Stimulated activated naive CD8-positive, alpha-beta T cell treated with anti-CD3 and anti-CD28 coated beads, Interleukin-15, amount 100 ng/mL, for 72 hours (primary cell): Measurements from ENCODE around the gene ST8SIA6.

Experiments
- ATAC-seq: fragments of 150-1000 bp; cut with Tn5 transposase; 2 replicates; pipeline ENCODE4 v1.10.0; 2021; ENCODE audit warnings: mild to moderate bottlenecking, moderate library complexity
- DNase-seq, 2 donors: peaks; one replicate each; pipeline ENCODE4 v3.0.0; 2021 to 2022
- H3K27ac Mint-ChIP-seq, 2 donors: one replicate each; pipeline ENCODE4 v1.8.0; 2022; ENCODE audit warnings: mild to moderate bottlenecking in 2 of 2, mixed read lengths in 2 of 2, moderate library complexity in 2 of 2
- H3K27me3 Mint-ChIP-seq: one replicate; pipeline ENCODE4 v1.8.0; 2022; ENCODE audit warnings: mixed read lengths
- H3K4me1 Mint-ChIP-seq: one replicate; pipeline ENCODE4 v1.8.0; 2022; ENCODE audit warnings: mild to moderate bottlenecking, mixed read lengths
- H3K4me3 Mint-ChIP-seq, 2 donors: one replicate each; pipeline ENCODE4 v1.8.0; 2022; ENCODE audit warnings: mild to moderate bottlenecking in 2 of 2, mixed read lengths in 2 of 2, moderate library complexity in 1 of 2
- H3K9me3 Mint-ChIP-seq, 2 donors: one replicate each; pipeline ENCODE4 v1.8.0; 2022; ENCODE audit warnings: mixed read lengths in 2 of 2

ST8SIA6 gene

DNA sequence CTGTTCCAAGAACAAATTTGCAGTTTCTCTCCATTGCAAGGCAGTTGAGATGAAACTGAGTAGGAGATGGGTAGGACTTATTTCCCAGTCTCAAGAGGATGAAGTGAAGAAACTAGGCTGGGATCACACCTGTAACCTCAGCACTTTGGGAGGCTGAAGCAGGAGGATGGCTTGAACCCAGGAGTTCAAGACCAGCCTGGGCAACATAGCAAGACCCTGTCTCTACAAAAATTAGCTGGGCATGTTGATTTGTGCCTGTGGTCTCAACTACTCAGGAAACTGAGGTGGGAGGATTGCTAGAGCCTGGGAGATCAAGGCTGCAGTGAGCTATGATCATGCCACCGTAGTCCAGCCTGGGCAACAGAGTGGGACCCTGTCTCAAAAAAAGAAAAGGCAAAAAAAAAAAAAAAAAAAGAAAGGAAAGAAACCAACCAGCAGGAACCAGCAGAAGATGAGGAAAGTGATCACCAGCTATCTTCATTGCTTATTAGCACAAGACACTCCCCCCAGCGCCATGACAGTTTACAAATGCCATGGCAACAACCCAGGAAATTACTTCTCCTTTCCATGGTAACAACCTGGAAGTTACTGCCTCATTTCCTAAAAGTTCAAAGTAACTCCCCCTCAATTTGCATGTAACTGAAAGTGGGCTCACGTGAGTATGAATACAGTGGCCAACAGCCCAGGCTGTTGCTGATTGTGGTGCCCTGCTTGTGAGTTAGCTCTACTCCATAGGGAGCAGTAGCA lies 18.3 kb upstream of the ST8SIA6 start:
- peaks cover 16% of the 10 kb centered on the region for H3K4me1 Mint-ChIP-seq
- H3K27ac Mint-ChIP-seq, result no peak overlapping the region
- no peak for ATAC-seq
- peaks cover 49% of the 10 kb centered on the region for H3K27me3 Mint-ChIP-seq
- DNase-seq, result no peak
- H3K9me3 Mint-ChIP-seq, result peaks cover 4 to 13% of the 10 kb centered on the region in 2 donors
- H3K4me3 Mint-ChIP-seq, result no peak overlapping the region

DNA sequence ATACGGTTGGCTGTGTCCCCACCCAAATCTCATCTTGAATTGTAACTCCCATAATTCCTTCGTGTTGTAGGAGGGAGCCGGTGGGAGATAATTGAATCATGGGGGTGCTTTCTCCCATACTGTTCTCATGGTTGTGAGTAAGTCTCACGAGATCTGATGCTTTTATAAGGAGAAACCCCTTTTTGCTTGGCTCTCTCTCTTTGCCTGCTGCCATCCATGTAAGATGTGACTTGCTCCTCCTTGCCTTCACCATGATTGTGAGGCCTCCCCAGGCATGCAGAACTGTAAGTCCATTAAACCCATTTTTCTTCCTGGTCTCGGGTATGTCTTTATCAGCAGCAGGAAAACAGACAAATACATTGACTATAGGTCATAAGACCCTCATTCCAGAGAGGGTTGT lies 15.9 kb upstream of the ST8SIA6 start:
- ATAC-seq (no peak), DNase-seq (no peak)
- H3K4me3 Mint-ChIP-seq, result no peak overlapping the region
- H3K27me3 Mint-ChIP-seq, result peaks cover 44% of the 10 kb centered on the region
- peaks cover 4 to 13% of the 10 kb centered on the region in 2 donors for H3K9me3 Mint-ChIP-seq
- H3K27ac Mint-ChIP-seq, result no peak overlapping the region
- H3K4me1 Mint-ChIP-seq, result peaks cover 16% of the 10 kb centered on the region

DNA sequence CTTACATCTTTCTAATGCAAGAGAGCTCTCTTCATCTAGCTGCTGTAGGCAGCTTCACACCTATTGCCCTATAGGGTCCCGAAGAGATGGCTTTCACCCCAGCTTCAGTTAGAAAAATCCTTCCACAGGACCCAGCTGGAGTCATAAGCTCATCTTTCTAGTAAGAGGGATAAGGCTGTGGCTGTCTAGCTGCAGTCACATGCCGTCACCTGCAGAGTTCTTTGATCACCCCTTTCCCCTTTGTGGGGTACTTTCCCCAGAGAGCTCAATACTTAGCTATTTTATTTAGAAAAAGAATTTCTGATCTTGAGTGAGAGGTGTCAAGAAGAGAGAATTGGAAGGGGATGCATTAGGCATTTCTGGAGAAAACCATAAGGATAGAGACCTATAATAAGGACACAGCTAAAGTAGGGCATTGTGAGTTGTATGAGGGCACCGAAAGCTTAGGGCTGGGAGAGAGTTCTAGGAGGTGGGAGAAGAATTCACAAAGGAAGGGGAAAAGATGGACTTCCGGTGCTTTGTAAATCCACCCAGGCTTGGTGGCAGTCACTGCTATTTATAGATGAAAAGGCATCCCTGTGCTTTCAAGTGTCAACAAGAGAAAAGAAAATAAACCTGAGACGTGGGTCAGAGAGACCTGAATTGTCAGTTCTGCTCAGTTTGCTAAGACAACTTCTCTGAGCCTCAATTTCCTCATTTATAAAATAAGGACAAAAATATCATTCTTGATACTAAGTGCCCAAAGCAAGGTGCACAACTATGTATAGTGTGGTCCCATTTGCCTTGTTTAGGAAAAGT lies 11.1 kb upstream of the ST8SIA6 start:
- DNase-seq, result no peak
- H3K27ac Mint-ChIP-seq, result no peak overlapping the region
- no peaks in the 10 kb centered on the region for H3K4me1 Mint-ChIP-seq
- no peak for ATAC-seq
- peaks cover 43% of the 10 kb centered on the region for H3K27me3 Mint-ChIP-seq
- peaks cover 3 to 11% of the 10 kb centered on the region in 2 donors for H3K9me3 Mint-ChIP-seq
- H3K4me3 Mint-ChIP-seq, result no peak overlapping the region

DNA sequence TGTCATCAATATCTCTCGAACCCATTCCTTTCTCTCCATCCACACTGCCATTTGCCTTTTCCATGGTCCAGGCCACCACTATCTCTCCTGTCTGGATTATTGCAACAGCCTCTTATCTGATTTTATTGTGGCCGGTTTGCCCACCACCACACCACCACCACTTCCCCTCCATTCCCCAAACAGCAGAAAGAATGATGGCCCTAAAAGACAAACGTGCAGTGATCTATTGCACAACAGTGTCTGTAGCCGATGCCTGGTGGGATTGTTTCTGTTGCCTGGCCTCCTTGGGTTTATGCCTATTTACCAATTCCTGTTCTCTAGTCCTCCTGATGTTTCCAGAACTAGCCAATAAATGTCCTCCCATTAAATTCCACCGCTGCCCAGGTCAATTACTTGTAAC lies 10.2 kb upstream of the ST8SIA6 start:
- DNase-seq (no peak), ATAC-seq (no peak)
- Mint-ChIP-seq H3K4me3 (no peak overlapping the region), H3K27me3 (peaks cover 33% of the 10 kb centered on the region), H3K27ac (no peak overlapping the region), H3K9me3 (peaks cover 0 to 1% of the 10 kb centered on the region in 2 donors), H3K4me1 (no peaks in the 10 kb centered on the region)

DNA sequence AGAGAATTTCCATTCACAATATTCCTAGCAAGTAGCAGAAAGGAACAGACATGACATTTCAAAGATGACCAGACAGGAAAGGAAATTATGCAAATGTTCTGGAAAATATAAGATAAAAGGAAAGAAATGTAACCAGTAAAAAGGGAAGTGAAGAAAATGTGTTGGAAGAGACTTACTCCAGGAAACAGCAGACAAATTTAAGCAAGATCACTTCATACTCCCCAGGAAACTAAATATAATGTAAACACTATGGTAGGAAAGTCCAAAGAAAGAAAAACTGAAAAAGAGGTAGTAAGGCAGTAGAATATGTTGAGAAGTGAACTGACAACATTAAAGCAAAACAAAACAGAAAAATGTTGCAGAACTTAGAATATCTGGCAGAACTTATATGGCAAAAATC lies 6.4 kb upstream of the ST8SIA6 start:
- no peak overlapping the region for H3K4me3 Mint-ChIP-seq

DNA sequence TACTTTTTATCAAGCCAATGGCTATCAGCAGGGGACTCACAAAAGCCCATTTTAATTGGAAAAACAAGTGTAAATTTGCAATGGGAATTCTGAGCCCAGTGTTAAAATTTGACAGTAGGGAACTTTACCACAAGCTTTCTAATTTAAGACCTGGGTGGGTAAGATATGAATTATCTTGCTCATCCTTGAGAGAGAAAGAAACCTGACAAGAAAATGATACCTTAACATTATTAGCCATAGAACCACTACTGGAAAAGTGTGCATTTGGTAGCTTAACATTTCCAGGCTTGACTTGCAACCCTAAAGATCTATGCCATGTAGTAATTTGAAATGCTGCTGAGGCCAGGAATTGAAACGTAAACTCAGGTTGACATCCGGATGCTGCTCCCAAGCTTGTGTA lies 2.7 kb upstream of the ST8SIA6 start:
- DNase-seq (no peak), ATAC-seq (no peak)
- Mint-ChIP-seq H3K9me3 (no peaks in the 10 kb centered on the region), H3K4me1 (peaks cover 23% of the 10 kb centered on the region), H3K4me3 (no peak overlapping the region), H3K27ac (no peak overlapping the region), H3K27me3 (peaks cover 36% of the 10 kb centered on the region)

More for the DNA sequence above, 6.4 kb upstream of the ST8SIA6 start:
- H3K9me3 Mint-ChIP-seq, result no peaks in the 10 kb centered on the region
- DNase-seq, result no peak
- ATAC-seq, result no peak
- peaks cover 35% of the 10 kb centered on the region for H3K27me3 Mint-ChIP-seq
- H3K4me1 Mint-ChIP-seq, result no peaks in the 10 kb centered on the region
- H3K27ac Mint-ChIP-seq, result no peak overlapping the region

DNA sequence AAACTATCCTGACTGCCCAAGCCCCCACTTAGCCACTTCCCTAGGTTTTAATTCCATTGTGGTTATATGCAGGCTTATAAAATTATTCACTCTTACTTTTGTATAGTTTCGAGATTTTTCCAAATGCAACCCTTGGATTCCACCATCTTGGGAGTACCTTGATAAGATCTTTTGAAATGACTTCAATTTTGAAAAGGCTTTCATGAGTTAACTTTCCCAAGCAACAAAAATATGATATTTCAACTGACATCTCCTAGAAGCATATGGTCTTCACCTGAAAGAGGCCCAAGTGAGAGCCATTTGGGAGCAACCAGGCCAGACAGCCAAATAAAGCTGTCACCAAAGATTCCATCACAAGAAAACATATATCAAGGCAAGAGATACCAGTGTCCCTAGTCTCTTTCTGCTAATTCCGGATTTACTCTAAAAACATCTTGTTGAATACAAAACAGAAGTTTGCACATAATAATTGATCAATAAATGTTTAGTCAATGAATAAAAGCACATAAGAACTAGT lies 1.7 kb upstream of the ST8SIA6 start:
- H3K4me1 Mint-ChIP-seq, result peaks cover 23% of the 10 kb centered on the region
- ATAC-seq, result no peak
- no peaks in the 10 kb centered on the region for H3K9me3 Mint-ChIP-seq
- H3K4me3 Mint-ChIP-seq, result no peak overlapping the region
- DNase-seq, result no peak
- peaks cover 46% of the 10 kb centered on the region for H3K27me3 Mint-ChIP-seq
- no peak overlapping the region for H3K27ac Mint-ChIP-seq

DNA sequence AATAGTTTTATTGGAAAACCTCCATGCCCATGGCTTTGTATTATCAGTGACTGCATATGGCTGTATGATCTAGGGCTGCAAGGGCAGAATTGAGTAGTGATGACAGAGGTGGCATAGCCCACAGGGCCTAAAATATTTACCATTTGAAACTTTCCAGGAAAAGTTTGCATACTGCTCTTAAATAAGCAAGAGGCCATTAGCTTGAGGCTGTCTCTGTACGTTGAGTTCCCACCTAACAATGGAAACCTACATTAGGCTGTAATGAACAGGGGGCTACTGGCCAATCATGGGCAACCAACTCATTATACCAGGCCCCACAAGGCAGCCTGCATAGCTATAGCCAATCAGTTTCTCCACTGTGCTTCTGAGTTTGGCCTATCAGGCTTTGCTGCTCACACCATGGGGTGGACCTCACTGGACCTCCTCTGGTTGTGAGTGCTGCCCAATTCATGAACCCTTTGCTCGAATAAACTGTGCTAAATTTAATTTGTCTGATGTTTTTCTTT lies 673 bp upstream of the ST8SIA6 start:
- no peak overlapping the region for H3K27ac Mint-ChIP-seq
- H3K9me3 Mint-ChIP-seq, result peaks cover 0 to 3% of the 10 kb centered on the region in 2 donors
- H3K4me1 Mint-ChIP-seq, result peaks cover 23% of the 10 kb centered on the region
- DNase-seq (no peak), ATAC-seq (peak; percentile 11)
- H3K27me3 Mint-ChIP-seq, result peaks cover 56% of the 10 kb centered on the region
- H3K4me3 Mint-ChIP-seq, result peak overlapping the region; percentile 79 to 84

DNA sequence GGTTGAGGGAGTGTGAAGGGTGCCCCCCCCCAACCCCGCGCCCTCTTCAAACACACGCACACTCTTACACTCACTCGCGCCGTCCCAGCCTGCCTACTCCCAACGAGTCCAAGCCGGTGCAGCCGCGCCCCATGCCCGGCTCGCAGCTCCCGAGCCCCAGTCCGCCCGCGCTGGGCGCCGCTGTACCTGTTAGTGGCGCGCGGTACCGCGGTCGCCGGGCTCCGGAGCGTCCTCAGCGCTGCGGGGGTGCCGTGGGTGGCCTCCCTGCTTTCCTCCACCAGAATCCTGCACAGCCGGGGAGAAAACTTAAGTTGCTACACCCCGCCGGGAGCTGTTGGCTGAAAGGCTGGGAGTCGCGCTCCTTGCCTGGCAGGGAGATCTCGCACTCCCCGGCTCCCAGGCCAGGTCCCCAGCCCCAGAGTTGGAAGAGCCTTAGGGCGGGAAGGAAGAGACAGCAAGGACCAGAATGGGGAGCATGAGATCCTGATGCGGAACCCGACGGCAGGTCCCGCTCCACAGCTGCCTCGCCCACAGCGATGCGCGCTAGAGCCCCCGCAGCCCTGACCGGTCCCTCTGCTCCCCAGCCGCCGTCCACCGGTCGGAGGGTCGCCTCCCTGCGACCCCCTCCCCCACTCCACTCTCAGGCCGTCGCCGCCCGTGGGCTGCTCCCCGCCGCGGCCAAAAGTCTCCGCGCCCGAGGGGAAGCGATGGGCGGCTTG lies 863 bp downstream of the ST8SIA6 start:
- Mint-ChIP-seq H3K4me3 (peak overlapping the region; percentile 79 to 88), H3K4me1 (peaks cover 23% of the 10 kb centered on the region), H3K27ac (no peak overlapping the region), H3K27me3 (peaks cover 56% of the 10 kb centered on the region), H3K9me3 (peaks cover 8 to 12% of the 10 kb centered on the region in 2 donors)
- DNase-seq (peak; percentile 22 to 50), ATAC-seq (peak; percentile 74)

DNA sequence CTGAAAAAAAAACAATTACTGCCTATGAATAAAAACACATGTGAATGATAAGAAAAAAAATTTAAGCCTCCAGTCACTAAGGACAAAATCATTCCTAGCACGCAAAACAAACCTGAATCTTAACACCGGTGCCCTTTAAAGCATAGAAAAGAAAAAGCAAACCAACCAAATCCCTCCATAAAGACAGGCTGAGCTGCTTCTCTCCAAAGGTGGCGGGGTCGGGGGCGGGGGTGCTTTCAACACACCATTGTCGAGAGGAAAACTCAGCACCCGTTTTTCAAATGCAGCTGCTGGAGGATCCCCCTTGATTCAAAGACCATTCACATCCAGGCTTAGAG lies 1.4 kb downstream of the ST8SIA6 start:
- Mint-ChIP-seq H3K27me3 (peaks cover 56% of the 10 kb centered on the region), H3K27ac (no peak overlapping the region), H3K4me3 (peak overlapping the region; percentile 79 to 88)

DNA sequence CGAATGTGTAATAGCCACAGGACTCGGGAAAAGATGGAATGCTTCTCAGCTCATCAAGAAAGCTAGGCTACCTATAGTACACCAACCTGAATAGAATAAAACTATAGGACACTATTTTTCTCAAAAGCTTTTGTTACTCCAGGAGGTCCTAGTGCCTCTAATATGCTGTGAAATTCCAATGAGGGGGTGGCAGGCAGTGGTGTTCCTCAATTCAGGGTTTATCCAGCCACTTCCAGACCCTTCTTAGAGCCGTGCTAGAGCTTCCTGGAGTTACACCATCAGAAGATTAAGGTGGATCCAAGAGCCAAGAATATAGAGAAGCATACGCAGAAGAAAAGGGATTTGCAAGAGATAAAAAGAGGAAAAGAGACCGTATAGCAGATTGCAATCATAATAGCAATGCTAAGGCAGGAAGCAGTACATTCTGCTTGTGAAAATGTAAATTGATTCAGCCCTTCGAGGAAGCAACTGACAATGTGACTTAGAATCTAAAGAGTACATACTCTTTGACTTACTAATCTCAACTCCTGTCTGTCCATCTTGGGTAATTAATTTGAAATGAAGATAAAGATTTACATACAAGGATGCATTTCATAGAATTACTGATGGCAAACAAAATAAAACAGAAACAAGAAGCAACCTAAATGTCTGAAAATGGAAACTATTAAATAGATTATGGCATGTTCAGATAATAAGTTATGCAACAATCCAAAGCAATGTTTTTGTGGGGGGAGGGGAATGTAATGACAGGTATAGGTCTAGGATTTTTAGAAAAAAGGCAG lies 2.1 kb downstream of the ST8SIA6 start:
- Mint-ChIP-seq H3K9me3 (peaks cover 8 to 12% of the 10 kb centered on the region in 2 donors), H3K27me3 (peaks cover 56% of the 10 kb centered on the region), H3K27ac (no peak overlapping the region), H3K4me1 (peaks cover 23% of the 10 kb centered on the region), H3K4me3 (peak overlapping the region in 1 of 2 donors; percentile 79)
- no peak for ATAC-seq
- no peak for DNase-seq

More for the DNA sequence above, 1.4 kb downstream of the ST8SIA6 start:
- DNase-seq (no peak), ATAC-seq (no peak)
- Mint-ChIP-seq H3K4me1 (peaks cover 23% of the 10 kb centered on the region), H3K9me3 (peaks cover 8 to 12% of the 10 kb centered on the region in 2 donors)

DNA sequence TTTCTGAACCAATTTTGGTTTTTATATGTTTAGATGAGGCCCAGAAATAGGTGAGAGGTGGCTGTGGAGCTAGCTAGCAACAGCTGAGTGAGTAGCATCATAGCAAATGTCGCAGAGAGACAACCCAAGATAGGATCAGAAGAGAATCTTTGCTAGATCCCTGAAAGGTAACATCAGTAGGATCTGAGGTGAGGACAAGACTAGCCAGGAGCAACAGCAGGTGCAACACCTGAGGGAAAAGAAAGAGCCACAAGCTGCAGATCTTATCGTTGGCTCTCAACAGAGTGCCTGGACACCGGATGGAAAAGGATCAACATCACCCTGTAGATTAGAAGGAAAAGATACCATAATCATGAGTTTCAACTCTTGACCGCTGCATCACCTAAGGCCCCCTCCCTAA lies 4.4 kb downstream of the ST8SIA6 start:
- Mint-ChIP-seq H3K27me3 (peaks cover 57% of the 10 kb centered on the region), H3K27ac (no peak overlapping the region), H3K4me3 (no peak overlapping the region), H3K9me3 (peaks cover 8 to 12% of the 10 kb centered on the region in 2 donors), H3K4me1 (peaks cover 23% of the 10 kb centered on the region)
- ATAC-seq (no peak), DNase-seq (no peak)

DNA sequence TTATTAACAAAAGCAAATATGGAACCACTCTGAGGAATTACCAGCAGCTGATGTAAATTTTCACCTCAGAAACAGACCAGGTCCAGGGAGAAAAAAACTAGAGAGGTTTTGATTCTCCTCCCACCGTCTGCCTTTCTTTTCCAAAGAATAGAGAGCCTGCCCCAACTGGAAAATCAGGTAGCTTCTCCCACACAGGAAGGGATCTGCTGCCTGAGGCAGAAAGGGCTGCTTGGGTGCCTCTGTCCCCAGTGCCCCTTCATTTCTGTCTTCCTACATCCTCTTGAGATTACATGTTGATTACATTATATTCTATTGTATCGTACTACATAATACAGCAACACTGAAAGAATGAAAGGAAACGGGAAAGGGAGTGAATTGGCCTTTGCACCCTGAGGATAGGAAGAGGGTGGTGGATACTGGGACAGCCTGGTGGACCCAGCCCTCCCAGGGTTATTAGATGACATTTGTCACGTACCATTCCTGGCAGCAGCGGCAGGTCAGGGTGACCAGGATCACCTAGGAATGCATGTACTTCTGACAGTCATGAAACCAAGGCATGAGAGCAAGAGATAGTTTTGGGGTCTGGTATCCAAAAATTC lies 8.9 kb downstream of the ST8SIA6 start:
- Mint-ChIP-seq H3K4me3 (no peak overlapping the region), H3K9me3 (peaks cover 8 to 12% of the 10 kb centered on the region in 2 donors), H3K27me3 (peaks cover 32% of the 10 kb centered on the region), H3K4me1 (peaks cover 13% of the 10 kb centered on the region), H3K27ac (no peak overlapping the region)
- ATAC-seq (no peak), DNase-seq (no peak)

DNA sequence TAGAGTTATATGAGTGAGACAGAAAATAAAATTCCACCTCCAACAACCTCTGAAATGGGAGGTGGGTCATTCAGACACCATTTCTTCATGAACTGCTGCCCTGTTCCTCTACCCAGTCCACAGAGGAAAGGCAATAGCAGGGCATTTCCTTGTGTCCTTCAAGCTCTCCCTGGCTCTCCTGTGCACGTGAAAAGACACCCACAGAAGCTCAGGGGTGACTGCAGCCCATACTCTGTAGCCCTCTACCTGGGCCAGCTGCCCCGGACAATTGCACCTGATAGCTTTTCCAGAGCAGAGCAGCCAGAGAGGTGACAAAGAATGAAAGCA lies 10.0 kb downstream of the ST8SIA6 start:
- Mint-ChIP-seq H3K4me3 (peak overlapping the region; percentile 73 to 75), H3K4me1 (peaks cover 13% of the 10 kb centered on the region), H3K9me3 (peaks cover 2% of the 10 kb centered on the region in 2 donors), H3K27me3 (peaks cover 34% of the 10 kb centered on the region), H3K27ac (peak overlapping the region in 1 of 2 donors; percentile 70)
- DNase-seq (no peak), ATAC-seq (no peak)
